Mucosa of descending colon (tissue), 3 donors: Measurements from ENCODE around the gene PALMD. TPM values are rescaled to one million over a fixed set of nuclear protein-coding genes. Genes with fewer than 3 reads are reported as not detected.

Source experiments
- ATAC-seq: fragments of 200-7000 bp; cut with Tn5 transposase; one replicate; pipeline ENCODE4 v1.9.1; 2020; ENCODE audit warnings: mild to moderate bottlenecking, moderate library complexity
- DNase-seq, 3 donors: peaks; one replicate each; pipeline ENCODE4 v3.0.0-alpha.2; 2020
- H3K36me3 ChIP-seq: fragments of 200-600 bp; one replicate; pipeline ENCODE4 v1.8.0; 2021; ENCODE audit warnings: low read depth, mild to moderate bottlenecking
- H3K4me1 ChIP-seq: fragments of 200-600 bp; one replicate; pipeline ENCODE4 v1.8.0; 2021; ENCODE audit warnings: low read depth, mild to moderate bottlenecking
- H3K4me3 ChIP-seq: fragments of 200-600 bp; one replicate; pipeline ENCODE4 v1.8.0; 2021; ENCODE audit warnings: mild to moderate bottlenecking
- H3K9me3 ChIP-seq: fragments of 200-600 bp; one replicate; pipeline ENCODE4 v1.8.0; 2021; ENCODE audit warnings: mild to moderate bottlenecking
- CTCF ChIP-seq: fragments of 200-600 bp; IDR thresholded peaks from one replicate; pipeline ENCODE4 v1.8.0; 2022; ENCODE audit warnings: antibody characterized with exemption, mild to moderate bottlenecking
- intact Hi-C, 2 donors: fragments of 100-400 bp; cut with DNase I in 1 of 2; cut with micrococcal nuclease in 1 of 2; formaldehyde crosslinking; loops; one replicate each; pipeline versions ENCODE4 v1.11.0 to v1.11.1; 2022; cut with DNase I, micrococcal nuclease
- total RNA-seq, 3 donors: library from RNA; stranded (reverse); fragmentation: NEBNext Ultra II Directional in 2 of 3; extraction: Animal tissue kit (Norgen Biotek cat#: 25700) in 2 of 3; gene quantifications; one replicate each; pipeline versions ENCODE4 v1.2.1 to v1.2.4, GENCODE V29; 2021 to 2023
- donor health status: DM: no; HTN: no; CAD: no; lungs with moderate emphysema.
- donor health status: DM: no; HTN: no; CAD: no.
- donor health status: DM: no; HTN: yes; CAD: no.

Gene PALMD
- total RNA-seq, 3 donors from 2014 or later: 1.6 to 4.4 (median 4.3) TPM

DNA sequence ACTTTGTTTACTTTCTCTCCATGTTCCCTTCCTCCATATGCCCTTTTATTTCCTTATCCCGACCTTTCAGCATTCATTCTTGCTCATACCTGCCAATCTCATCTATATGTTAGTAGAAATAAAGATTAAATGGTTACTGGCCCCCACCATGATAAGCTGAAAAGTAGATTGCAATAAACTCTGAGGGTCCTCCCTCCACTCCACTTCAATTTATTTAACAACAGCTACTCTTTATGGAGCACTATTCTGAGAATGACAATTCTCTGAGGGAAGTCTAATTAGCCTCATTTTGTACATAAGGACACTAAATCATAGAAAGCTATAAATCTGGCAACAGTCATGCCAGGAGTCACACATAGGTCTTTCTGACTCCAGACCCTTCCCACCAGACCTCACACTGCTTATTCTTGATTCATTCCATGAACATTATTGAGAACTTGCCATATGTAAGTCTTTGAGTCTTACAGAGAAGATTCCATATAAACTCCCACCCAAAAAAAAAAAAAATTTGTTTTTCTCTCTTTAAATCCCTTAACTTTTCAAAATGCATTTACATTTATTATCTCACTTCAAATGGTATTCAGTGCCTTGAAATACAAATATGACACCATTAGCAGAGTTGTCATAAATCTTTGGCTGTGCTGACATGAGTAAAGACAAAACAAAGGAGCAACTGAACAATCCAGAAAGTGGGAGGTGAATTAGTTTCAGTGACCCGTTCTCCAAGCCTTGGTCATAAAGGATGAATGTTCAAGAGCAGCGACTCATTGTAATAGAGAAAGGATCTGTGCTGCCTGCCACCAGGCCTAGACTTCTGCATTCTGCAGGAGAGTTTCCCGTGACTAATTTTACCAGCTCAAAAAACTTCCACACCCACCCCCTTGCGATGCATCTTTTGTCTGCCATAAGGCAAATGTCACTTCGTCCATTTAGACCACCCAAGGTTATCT lies 28.5 kb downstream of the PALMD start:
- DNase-seq: no peak
- no peaks in the 10 kb centered on the region for H3K36me3 ChIP-seq
- H3K9me3 ChIP-seq: no peaks in the 10 kb centered on the region
- TF ChIP-seq CTCF: no peak
- no peaks in the 10 kb centered on the region for H3K4me1 ChIP-seq
- intact Hi-C loops: no loop called here
- ATAC-seq: no peak
- no peak overlapping the region for H3K4me3 ChIP-seq

DNA sequence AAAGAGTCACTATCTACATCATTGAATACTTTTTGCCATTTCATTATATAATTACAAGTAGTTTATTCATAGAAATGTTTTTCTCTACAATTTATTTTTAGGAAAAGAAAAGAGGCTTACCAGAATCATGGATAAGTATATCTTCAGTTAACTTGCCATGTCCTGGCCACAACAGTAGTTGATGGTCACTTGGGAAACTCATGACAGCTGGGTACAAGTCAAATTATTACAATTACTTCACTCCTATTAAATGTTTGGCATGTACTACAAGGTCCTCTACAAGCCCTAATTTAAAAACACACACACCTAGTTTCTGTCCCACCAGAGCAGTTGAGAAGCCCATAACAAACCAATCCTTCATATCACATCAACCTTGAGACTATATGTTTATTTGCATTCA lies 29.4 kb downstream of the PALMD start:
- ATAC-seq (no peak), DNase-seq (no peak)
- intact Hi-C loops: no loop called here
- Histone ChIP-seq H3K4me1 (no peaks in the 10 kb centered on the region), H3K36me3 (no peaks in the 10 kb centered on the region), H3K4me3 (no peak overlapping the region), H3K9me3 (no peaks in the 10 kb centered on the region)
- no peak for TF ChIP-seq CTCF

GRCh38 chr1:99675994-99676393 lies 30.1 kb downstream of the PALMD start:
- ATAC-seq (no peak), DNase-seq (no peak)
- intact Hi-C loops: no loop called here

GRCh38 chr1:99676876-99677275 lies 31.0 kb downstream of the PALMD start:
- intact Hi-C loops: no loop called here
- ATAC-seq (no peak), DNase-seq (no peak)
- no peaks in the 10 kb centered on the region for H3K9me3 ChIP-seq
- H3K4me3 ChIP-seq: no peak overlapping the region
- no peaks in the 10 kb centered on the region for H3K36me3 ChIP-seq
- TF ChIP-seq CTCF: no peak
- no peaks in the 10 kb centered on the region for H3K4me1 ChIP-seq

More at GRCh38 chr1:99675994-99676393, 30.1 kb downstream of the PALMD start:
- Histone ChIP-seq H3K4me3 (no peak overlapping the region), H3K4me1 (no peaks in the 10 kb centered on the region), H3K36me3 (no peaks in the 10 kb centered on the region), H3K9me3 (no peaks in the 10 kb centered on the region)
- no peak for TF ChIP-seq CTCF

DNA sequence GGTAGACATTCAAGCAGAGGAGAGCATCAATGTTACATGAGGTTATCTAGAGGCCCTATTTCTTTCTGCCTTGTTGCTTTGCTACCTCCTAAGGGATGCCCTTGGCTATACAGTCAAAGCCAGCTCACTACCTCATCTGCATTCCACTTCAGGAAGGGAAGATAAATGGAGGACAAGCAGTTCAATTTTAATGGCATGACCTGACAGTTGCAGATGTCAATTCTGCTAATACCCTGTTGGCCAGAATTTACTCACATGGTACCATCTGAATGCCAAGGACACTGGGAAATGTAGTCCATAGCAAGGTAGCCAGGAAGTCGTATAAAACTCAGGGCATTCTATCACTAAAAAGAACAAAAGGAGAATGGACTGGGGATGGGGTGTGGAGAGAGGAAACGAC lies 31.5 kb downstream of the PALMD start:
- DNase-seq (no peak), ATAC-seq (no peak)
- Histone ChIP-seq H3K4me3 (no peak overlapping the region), H3K9me3 (no peaks in the 10 kb centered on the region), H3K4me1 (no peaks in the 10 kb centered on the region), H3K36me3 (no peaks in the 10 kb centered on the region)
- intact Hi-C loops: no loop called here
- no peak for TF ChIP-seq CTCF
